HG03045 (cell line): ENCODE data around the gene RPTOR.

Experiments
- ATAC-seq: cut with Tn5 transposase; IDR thresholded peaks from one replicate; pipeline ENCODE4 v1.9.1; 2021; ENCODE audit warnings: mild to moderate bottlenecking, moderate library complexity; ENCODE audit not compliant: unreplicated experiment

The RPTOR gene

GRCh38 chr17:80663781-80664206 lies 119.2 kb downstream of the RPTOR start:
- no peak for ATAC-seq

DNA sequence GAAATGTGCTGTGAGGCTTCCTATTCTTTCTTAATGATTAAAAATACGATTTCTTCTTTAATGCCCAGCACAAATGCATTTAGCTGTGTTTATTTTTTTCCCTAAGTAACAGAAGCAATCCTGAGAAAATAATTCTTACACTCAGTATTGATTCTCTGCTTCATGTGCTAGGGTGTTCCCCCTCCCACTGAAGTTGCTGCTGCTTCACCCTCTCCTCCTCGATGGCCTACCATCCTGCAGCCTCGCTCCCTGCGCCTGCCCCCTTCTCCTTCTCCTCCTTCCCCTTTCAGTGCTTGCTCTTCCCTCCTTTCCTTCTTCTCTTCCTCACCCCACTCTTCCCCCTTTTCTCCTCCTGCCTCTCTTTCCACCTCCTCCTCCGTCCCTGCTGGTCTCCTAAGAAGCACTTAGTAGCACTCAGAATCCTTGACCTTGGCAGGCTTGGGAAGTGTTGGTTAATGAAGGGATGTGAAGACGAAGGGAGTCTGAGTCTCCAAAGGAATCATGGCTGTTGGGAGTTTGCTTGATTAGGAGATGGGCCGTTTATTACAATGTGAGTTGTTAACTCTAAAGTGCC lies 119.7 kb downstream of the RPTOR start:
- ATAC-seq, result no peak

- no peak for ATAC-seq
These were observed 121.2 kb downstream of the RPTOR start for GRCh38 chr17:80665792-80666191.

- no peak for ATAC-seq
These were observed 122.2 kb downstream of the RPTOR start for GRCh38 chr17:80666867-80667266.

DNA sequence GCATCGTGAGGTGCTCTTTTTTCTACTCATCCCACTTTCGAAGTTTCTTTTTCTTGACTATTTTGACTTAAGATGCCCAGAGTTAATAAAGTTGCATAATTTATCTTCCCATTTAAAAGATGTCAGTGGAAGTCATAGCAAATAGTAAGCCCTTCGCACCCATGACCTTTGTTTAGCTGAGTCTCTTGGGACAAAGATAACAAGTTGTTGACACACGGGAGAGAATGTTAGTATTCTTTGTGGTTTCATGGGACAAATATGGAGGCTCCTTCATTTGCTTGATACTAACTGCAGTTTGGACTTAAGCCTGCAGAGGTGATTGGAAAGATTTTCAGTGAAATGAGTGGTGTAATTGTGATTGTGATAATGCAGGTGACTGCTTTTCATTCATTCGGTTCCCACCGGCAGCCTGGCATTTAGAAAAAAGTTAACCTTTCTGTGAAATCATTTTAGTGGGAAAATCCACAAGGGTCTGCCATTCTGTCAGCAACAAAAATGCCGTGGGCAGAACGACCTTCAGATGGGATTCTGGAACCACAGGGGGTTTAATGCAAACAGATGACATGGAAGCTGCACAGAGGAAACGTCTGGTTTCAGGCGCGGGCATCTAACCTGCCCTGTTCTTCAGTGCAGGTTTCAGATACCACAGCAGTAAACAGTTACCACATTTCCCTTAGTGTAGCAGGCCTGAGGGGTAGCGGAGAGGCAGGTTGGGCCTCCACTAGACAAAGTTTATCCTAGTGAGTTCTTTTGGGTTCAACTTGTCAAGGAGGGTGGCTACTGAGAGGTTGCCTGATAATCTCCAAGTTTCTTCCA lies 123.0 kb downstream of the RPTOR start:
- ATAC-seq, result no peak

- no peak for ATAC-seq
These were observed 123.9 kb downstream of the RPTOR start for GRCh38 chr17:80668375-80669148.

DNA sequence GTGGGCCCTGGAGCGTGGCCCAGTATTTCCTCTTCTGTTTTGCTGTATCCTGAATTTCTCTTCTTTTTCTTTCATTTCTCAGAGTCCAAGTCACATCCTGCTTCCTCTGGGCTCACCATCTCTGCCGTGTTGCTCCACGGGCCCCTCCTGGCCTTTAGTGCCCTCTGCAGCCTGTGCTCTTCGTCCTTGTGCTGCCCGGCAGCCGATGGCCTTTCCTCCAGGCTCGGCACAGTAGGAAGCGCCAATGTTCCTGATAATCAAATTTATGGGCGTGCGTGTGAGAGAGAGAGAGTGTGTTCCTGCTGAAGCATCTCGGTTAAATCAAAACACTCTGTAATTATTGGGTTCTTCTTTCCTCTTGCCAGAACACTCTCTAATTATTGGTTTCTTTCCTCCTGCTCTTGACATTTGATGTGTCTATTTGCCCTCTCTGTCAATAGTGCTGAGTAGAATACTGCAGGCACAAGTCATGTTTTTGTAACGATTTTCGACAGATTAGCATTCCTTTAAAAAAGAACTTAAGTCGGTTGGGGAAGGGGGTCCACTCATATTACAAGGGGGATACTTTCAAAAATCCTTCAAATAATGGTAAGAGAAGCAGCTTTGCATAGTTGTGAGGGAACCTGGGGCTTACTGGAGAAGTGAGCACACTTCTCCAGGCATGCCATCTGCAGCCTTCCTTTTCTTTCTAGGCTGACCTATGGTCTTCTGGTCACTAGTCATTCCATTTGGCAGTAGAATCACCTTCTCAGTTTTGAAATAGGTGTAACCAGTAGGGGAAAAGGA lies 126.6 kb downstream of the RPTOR start:
- ATAC-seq, result no peak

- ATAC-seq, result no peak
These were observed 127.1 kb downstream of the RPTOR start for GRCh38 chr17:80671825-80672110.

GRCh38 chr17:80673152-80673920 lies 128.7 kb downstream of the RPTOR start:
- ATAC-seq, result no peak

- ATAC-seq, result no peak
These were observed 130.9 kb downstream of the RPTOR start for GRCh38 chr17:80675438-80676095.

DNA sequence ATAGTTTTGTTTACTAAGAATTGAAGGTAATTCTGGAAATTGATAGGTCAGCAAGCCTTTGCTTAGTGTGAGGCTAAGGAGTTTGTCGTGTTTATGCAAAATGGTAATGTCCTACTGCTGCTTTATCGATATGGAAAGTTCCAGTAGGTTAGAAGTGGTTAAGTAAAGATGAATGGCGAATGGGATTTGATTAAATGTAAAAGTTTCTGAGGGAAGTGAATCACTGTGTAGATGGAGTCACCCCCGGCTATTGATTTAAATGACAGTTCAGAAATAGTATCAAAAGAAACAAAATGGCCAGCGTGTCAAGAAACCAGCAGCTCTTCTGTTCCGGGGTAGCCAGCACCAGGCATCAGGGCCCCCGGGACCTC lies 131.4 kb downstream of the RPTOR start:
- no peak for ATAC-seq

DNA sequence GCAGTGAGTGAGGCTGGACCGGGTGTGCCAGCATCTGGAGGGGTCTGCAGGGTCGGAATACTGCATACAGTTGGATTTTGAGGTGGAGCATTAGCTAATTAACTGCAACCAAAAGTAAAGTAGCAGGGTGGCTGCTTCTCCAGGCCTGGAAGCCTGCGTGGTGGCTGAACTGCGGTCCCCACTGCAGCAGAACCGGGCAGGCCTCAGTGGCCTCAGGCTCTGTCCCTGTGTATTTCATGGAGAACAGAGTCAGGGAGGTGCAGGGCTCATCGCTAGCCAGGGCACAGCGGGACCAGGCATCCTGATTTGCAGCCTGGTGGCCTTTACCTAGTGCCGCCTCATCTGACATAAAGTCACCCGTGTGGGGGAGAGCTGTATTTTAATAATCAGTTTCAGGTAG lies 131.9 kb downstream of the RPTOR start:
- ATAC-seq, result no peak

DNA sequence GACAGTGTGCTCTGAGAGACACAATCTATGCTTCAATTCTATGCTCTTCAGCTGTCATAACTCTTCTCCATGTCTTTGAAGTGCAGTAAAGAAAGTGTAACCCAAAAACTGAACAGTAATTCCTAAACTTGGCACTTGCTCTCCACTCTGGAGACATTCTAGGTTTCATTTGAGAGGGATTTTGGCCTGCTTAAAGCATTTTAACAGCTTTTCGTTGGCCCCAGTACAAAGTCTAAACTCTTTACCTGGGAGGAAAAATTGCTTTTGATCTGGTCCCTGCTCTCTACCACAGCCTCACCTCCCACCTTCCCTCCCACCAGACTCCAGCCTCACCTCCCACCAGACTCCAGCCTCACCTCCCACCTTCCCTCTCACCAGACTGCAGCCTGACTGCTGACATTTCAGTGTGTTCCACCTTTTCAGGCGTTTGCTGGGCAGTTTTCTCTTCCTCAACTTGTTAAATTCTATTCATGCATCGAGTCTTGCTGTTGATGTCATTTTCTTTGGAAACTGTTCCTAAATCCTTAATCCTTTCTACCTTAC lies 132.6 kb downstream of the RPTOR start:
- ATAC-seq, result no peak

DNA sequence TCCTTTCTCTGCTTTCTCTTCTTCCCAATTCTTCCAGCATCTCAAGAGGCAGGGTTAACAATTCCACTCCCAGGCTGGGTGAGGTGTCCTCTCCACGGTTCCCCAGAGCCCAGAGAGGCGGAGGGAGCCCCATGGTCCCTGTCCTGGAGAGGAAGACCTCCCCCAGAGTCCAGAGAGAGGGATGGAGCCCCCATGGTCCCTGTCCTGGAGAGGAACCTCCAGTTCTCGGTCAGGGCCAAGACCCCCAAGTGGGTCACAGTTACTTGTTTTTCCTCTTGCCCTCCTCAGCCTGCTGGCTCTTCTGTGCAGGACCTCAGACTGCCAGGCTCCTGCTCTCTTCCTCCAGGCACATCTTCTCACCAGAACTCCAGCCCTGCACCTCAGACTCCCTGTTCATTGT lies 135.2 kb downstream of the RPTOR start:
- ATAC-seq, result no peak

DNA sequence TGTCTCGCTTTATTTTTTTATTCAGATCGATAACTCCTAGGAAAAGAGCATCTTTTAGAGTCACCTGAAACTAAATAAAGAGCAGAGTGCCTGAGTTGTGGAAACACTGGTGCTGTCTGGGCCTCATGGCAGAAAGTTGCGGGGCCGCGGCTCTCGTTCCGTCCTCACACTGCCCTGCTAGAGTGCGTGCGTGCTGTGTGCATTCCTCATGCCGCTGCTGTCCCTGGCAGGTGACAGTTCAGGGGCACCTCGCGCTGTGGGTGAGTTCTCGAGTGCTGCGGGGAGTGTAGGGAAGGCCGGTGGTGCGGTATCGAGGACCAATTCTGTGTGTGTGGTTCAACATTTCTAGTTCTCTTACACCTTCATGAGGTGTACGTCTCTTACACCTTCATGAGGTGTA lies 136.6 kb downstream of the RPTOR start:
- ATAC-seq, result no peak

DNA sequence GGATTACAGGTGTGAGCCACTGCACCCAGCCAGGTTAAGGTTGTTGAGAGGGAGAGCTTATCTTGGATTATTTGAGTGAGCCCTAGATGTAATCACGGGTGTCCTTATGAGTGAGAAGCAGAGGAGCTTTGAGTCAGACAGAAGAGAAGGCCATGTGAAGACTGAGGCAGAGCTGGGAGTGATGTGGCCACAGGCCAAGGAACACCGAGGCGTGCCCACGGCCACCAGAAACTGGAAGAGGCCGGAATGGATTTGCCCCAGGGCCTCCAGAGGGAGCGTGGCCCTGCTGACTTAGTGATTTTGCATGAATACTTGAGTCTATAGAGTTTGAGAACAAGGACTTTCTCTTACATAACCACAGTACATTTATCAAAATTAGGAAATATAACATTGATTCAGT lies 137.7 kb downstream of the RPTOR start:
- no peak for ATAC-seq

GRCh38 chr17:80683625-80684104 lies 139.0 kb downstream of the RPTOR start:
- ATAC-seq, result no peak

DNA sequence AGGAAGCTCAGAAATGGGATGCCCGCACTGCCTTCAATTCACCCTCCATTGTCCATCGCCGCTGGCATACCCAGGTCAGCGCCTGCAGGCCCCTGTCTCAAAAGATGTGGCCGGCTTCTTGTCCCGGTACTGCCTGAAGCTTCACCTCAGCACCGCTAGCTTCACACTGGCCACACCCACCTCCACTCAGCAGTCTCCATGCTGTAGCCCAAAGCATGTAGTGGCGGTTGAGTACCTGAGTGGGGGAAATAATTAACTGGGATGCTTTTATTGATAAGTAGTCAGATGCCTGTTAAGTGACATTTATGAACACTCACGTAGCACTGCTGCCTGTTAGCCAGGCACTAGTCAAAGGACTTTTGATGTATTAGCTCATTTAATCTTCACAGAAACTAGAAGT lies 143.2 kb downstream of the RPTOR start:
- no peak for ATAC-seq

DNA sequence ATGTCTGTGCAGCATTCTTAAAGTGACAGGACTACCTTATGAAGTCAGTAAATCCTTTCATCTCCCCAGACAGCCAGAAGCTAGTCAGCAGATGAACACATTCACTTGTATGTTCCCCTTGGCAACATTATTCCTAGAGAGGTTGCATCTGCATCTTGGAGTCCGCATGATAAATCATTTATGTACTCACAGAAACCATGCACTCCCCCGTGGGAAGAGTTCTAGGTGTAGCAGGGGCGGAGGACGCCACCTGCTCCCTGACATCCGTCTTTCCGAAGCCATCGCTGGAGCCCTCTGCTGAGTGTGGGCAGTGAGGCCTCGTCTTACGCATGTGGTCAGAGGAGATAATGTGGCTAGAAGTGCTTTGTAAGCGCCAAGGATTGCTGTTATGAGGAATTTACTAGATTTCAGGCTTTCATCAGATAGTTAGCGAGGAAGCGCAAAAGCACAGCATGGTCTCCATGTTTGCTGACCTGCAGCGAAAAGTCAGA lies 144.5 kb downstream of the RPTOR start:
- no peak for ATAC-seq

- no peak for ATAC-seq
These were observed 147.1 kb downstream of the RPTOR start for GRCh38 chr17:80691784-80692183.
